ENCODE measurements around the gene TPR. TPM values are rescaled to one million over a fixed set of nuclear protein-coding genes. Genes with fewer than 3 reads are reported as not detected.

TPR gene
- total RNA-seq, 1 donor from 2014 or later: 66.5 TPM

- no peak for DNase-seq (ENCODE audit: low read depth in 2 of 2)
These were observed 47.7 kb downstream of the TPR start for GRCh38 chr1:186327331-186327730.

GRCh38 chr1:186326009-186326408, 49.0 kb downstream of the TPR start:
- DNase-seq (ENCODE audit: low read depth in 2 of 2): no peak

GRCh38 chr1:186325239-186325638, 49.8 kb downstream of the TPR start:
- peak in 1 of 2 donors; percentile 29 for DNase-seq (ENCODE audit: low read depth in 2 of 2)

- no peak for DNase-seq (ENCODE audit: low read depth in 2 of 2)
These were observed 51.2 kb downstream of the TPR start for GRCh38 chr1:186323865-186324264.

- no peak for DNase-seq (ENCODE audit: low read depth in 2 of 2)
These were observed 59.5 kb downstream of the TPR start for GRCh38 chr1:186315570-186315969.

- no peak for DNase-seq (ENCODE audit: low read depth in 2 of 2)
These were observed 63.5 kb downstream of the TPR start for GRCh38 chr1:186311375-186312051.

- no peak for DNase-seq (ENCODE audit: low read depth in 2 of 2)
These were observed 64.7 kb downstream of the TPR start for GRCh38 chr1:186310307-186310706.

GRCh38 chr1:186308264-186309060, 66.6 kb downstream of the TPR start:
- DNase-seq (ENCODE audit: low read depth in 2 of 2): no peak

GRCh38 chr1:186307445-186307844, 67.6 kb downstream of the TPR start:
- no peak for DNase-seq (ENCODE audit: low read depth in 2 of 2)

- no peak for DNase-seq (ENCODE audit: low read depth in 2 of 2)
These were observed 68.5 kb downstream of the TPR start for GRCh38 chr1:186306533-186306932.

GRCh38 chr1:186304982-186305949, 69.8 kb downstream of the TPR start:
- peak in 1 of 2 donors; percentile 56 for DNase-seq (ENCODE audit: low read depth in 2 of 2)

- DNase-seq (ENCODE audit: low read depth in 2 of 2): no peak
These were observed 71.1 kb downstream of the TPR start for GRCh38 chr1:186303911-186304310.

GRCh38 chr1:186302381-186302920, 72.6 kb downstream of the TPR start:
- DNase-seq (ENCODE audit: low read depth in 2 of 2): no peak

GRCh38 chr1:186301448-186301847, 73.6 kb downstream of the TPR start:
- DNase-seq (ENCODE audit: low read depth in 2 of 2): no peak

- DNase-seq (ENCODE audit: low read depth in 2 of 2): no peak
These were observed 75.0 kb downstream of the TPR start for GRCh38 chr1:186300056-186300455.

GRCh38 chr1:186299570-186299969, 75.5 kb downstream of the TPR start:
- DNase-seq (ENCODE audit: low read depth in 2 of 2): no peak

GRCh38 chr1:186298851-186299250, 76.2 kb downstream of the TPR start:
- no peak for DNase-seq (ENCODE audit: low read depth in 2 of 2)

- DNase-seq (ENCODE audit: low read depth in 2 of 2): no peak
These were observed 77.5 kb downstream of the TPR start for GRCh38 chr1:186297439-186298045.

GRCh38 chr1:186295980-186296379, 79.1 kb downstream of the TPR start, which contains the start of gene PRG4:
TSS of gene PRG4 (plus strand) at chr1:186296279.
- no peak for DNase-seq (ENCODE audit: low read depth in 2 of 2)

GRCh38 chr1:186292875-186293274, 82.2 kb downstream of the TPR start:
- no peak for DNase-seq (ENCODE audit: low read depth in 2 of 2)

- no peak for DNase-seq (ENCODE audit: low read depth in 2 of 2)
These were observed 83.8 kb downstream of the TPR start for GRCh38 chr1:186291271-186291670.

Measured in dermis microvascular lymphatic vessel endothelial cell (primary cell).